Activated CD4-positive, alpha-beta T cell treated with anti-CD3 and anti-CD28 coated beads, Interleukin-2, amount 50 U/mL, for 16 hours (primary cell): ENCODE measurements around the gene TRIM2.

Experiments
- DNase-seq: peaks from one replicate; pipeline ENCODE4 v3.0.0-alpha.2; 2020

TRIM2 gene

GRCh38 chr4:153257151-153257620, 52.9 kb downstream of the TRIM2 start:
- peak; percentile 63 for DNase-seq

- DNase-seq, result no peak
These were observed 53.7 kb downstream of the TRIM2 start for GRCh38 chr4:153257991-153258390.

GRCh38 chr4:153258750-153259149, 54.5 kb downstream of the TRIM2 start:
- no peak for DNase-seq

GRCh38 chr4:153259661-153260060, 55.4 kb downstream of the TRIM2 start:
- no peak for DNase-seq

GRCh38 chr4:153260132-153260531, 55.9 kb downstream of the TRIM2 start:
- DNase-seq, result no peak

GRCh38 chr4:153260553-153261300, 56.5 kb downstream of the TRIM2 start:
- no peak for DNase-seq

GRCh38 chr4:153261461-153261860, 57.2 kb downstream of the TRIM2 start:
- DNase-seq, result no peak

- DNase-seq, result no peak
These were observed 57.7 kb downstream of the TRIM2 start for GRCh38 chr4:153261914-153262313.

- no peak for DNase-seq
These were observed 61.2 kb downstream of the TRIM2 start for GRCh38 chr4:153265306-153266047.

GRCh38 chr4:153266988-153267387, 62.7 kb downstream of the TRIM2 start:
- no peak for DNase-seq

GRCh38 chr4:153267890-153268289, 63.6 kb downstream of the TRIM2 start:
- DNase-seq, result no peak

GRCh38 chr4:153268295-153268694, 64.1 kb downstream of the TRIM2 start:
- DNase-seq, result no peak

- DNase-seq, result no peak
These were observed 65.2 kb downstream of the TRIM2 start for GRCh38 chr4:153269218-153269990.

- no peak for DNase-seq
These were observed 66.1 kb downstream of the TRIM2 start for GRCh38 chr4:153270361-153270760.

- DNase-seq, result no peak
These were observed 67.6 kb downstream of the TRIM2 start for GRCh38 chr4:153271820-153272219.

GRCh38 chr4:153273751-153274150, 69.5 kb downstream of the TRIM2 start:
- DNase-seq, result no peak

- no peak for DNase-seq
These were observed 70.7 kb downstream of the TRIM2 start for GRCh38 chr4:153274967-153275366.

GRCh38 chr4:153275380-153276276, 71.4 kb downstream of the TRIM2 start:
- DNase-seq, result no peak

GRCh38 chr4:153276971-153277370, 72.7 kb downstream of the TRIM2 start:
- no peak for DNase-seq

GRCh38 chr4:153281476-153281875, 77.2 kb downstream of the TRIM2 start:
- no peak for DNase-seq

- DNase-seq, result no peak
These were observed 77.8 kb downstream of the TRIM2 start for GRCh38 chr4:153282023-153282422.

- DNase-seq, result no peak
These were observed 79.0 kb downstream of the TRIM2 start for GRCh38 chr4:153283260-153283659.
